IMR-90 (cell line): ENCODE data around the gene PSPC1.

Experiments used
- CTCF ChIP-seq: conservative IDR thresholded peaks from 2 replicates; pipeline ENCODE4 v1.5.1; 2012; ENCODE audit warnings: mild to moderate bottlenecking, low read depth, low read length, improper control_type of control experiment
- MXI1 ChIP-seq: IDR thresholded peaks from 2 replicates; pipeline ENCODE4 v1.6.1; 2012; ENCODE audit warnings: low read depth, mild to moderate bottlenecking, low read length, moderate library complexity, borderline replicate concordance
- USF2 ChIP-seq: fragments of 150-350 bp; IDR thresholded peaks from 2 replicates; pipeline ENCODE4 v1.6.1; 2017; ENCODE audit warnings: mild to moderate bottlenecking, antibody characterized with exemption, low read length, low read depth

GRCh38 chr13:19795956-19796355 is 13.2 kb upstream of the PSPC1 start:
- TF ChIP-seq CTCF (no peak), USF2 (no peak), MXI1 (no peak)
